ENCODE results near the gene NT5C1A. TPM values are rescaled to one million over a fixed set of nuclear protein-coding genes. Genes with fewer than 3 reads are reported as not detected.

Gene NT5C1A
- polyA plus RNA-seq, 2 of the 4 experiments (the other 2 are of a cell fraction) = not detected

- TF ChIP-seq MAZ (IDR thresholded peaks at IDR 0.05; ENCODE audit: borderline replicate concordance, low read depth, low read length) (no peak), CBX8 (IDR thresholded peaks at IDR 0.05) (no peak), HOXB13 (CRISPR knock-in tag; IDR thresholded peaks at IDR 0.05; ENCODE audit: low read depth) (no peak), HMGXB4 (CRISPR knock-in tag; IDR thresholded peaks at IDR 0.05; ENCODE audit: borderline replicate concordance) (no peak), TP53 (CRISPR knock-in tag; IDR thresholded peaks at IDR 0.05) (no peak), MYC (IDR thresholded peaks at IDR 0.05; ENCODE audit: borderline replicate concordance, low read length) (no peak), POLR2A (IDR thresholded peaks at IDR 0.05; ENCODE audit: low read length) (no peak), RARB (CRISPR knock-in tag; IDR thresholded peaks at IDR 0.05) (no peak)
These were observed 21.5 kb downstream of the NT5C1A start (continued) for GRCh38 chr1:39650431-39650830.

DNA sequence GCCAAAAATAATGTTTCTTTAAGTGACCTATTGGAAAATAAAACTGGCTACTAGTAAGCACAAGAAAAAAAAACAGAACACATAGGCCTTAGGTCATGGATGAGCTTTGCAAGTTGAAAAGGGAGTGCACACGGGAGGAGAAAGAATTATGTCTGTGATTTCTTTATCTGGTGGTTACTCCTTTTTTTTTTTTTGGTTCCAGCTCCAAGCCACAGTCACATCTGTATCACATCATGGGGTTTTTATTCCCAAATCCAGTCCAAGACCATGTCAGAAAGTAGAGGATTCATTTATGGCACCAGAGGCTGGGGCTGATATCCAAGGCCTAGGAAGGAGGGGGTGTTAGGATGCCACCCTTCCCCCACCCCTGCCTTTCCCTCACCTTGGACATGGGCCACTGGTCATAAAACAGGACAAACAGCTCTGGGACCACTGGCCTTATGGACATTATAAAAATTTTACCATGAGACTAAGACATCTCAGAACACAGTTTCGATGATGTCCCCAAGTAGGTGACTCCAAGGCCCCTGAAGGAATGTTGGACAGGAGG, 22.2 kb downstream of the NT5C1A start:
- 59% methylated on average over 2 of the region's 2 CpGs for WGBS (ENCODE audit: missing lambda C conversion rate)
- FAIRE-seq = no peak
- DNase-seq (ENCODE audit: low read depth in 1 of 2, low spot score in 1 of 2) = no peak
- Histone ChIP-seq H3K4me1 (no peaks in the 10 kb centered on the region), H3K9me3 (no peaks in the 10 kb centered on the region), H3K4me3 (no peak overlapping the region), H3K4me2 (no peak overlapping the region), H3K27ac (no peak overlapping the region)
- ChIA-PET CTCF (interaction anchor here (3.7 to 9.8 kb wide), 2 partner anchors 10 to 41 kb away, joined by 15 to 109 read pairs; partner anchors contain the start of gene HEYL), POLR2A (no interaction called here)
- no peak for ATAC-seq
- TF ChIP-seq REST (IDR thresholded peaks at IDR 0.05) (no peak), MYC (IDR thresholded peaks at IDR 0.05; ENCODE audit: borderline replicate concordance, low read length) (no peak), CEBPB (IDR thresholded peaks at IDR 0.05) (no peak), BCL3 (IDR thresholded peaks at IDR 0.05) (no peak), HMGXB4 (CRISPR knock-in tag; IDR thresholded peaks at IDR 0.05; ENCODE audit: borderline replicate concordance) (no peak), ZFP36 (IDR thresholded peaks at IDR 0.05; ENCODE audit: borderline replicate concordance, partially characterized antibody) (no peak), ELK1 (IDR thresholded peaks at IDR 0.05; ENCODE audit: low read depth, low read length) (no peak), E2F6 (IDR thresholded peaks at IDR 0.05; ENCODE audit: borderline replicate concordance, low read depth) (no peak), MAFK (IDR thresholded peaks at IDR 0.05; ENCODE audit: partially characterized antibody) (no peak), TP53 (CRISPR knock-in tag; IDR thresholded peaks at IDR 0.05) (no peak), KDM1A (IDR thresholded peaks at IDR 0.05; ENCODE audit: low read depth) (no peak), CHD4 (IDR thresholded peaks at IDR 0.05; ENCODE audit: borderline replicate concordance) (no peak), CBX2 (IDR thresholded peaks at IDR 0.05; ENCODE audit: borderline replicate concordance, low read depth) (no peak), EP300 (IDR thresholded peaks at IDR 0.05) (no peak), RARB (CRISPR knock-in tag; IDR thresholded peaks at IDR 0.05) (no peak)
